Ureter (tissue), 1 donor: ENCODE measurements around the gene PXYLP1. TPM values are rescaled to one million over a fixed set of nuclear protein-coding genes. Genes with fewer than 3 reads are reported as not detected.

Source experiments
- DNase-seq: peaks from one replicate; pipeline ENCODE4 v3.0.0-alpha.2; 2020; ENCODE audit warnings: low spot score
- total RNA-seq: library from RNA; stranded (reverse); gene quantifications from one replicate; pipeline ENCODE4 v1.2.4, GENCODE V29; 2023
- donor health status: DM: yes; HTN: yes; CAD: no.

Gene PXYLP1
- total RNA-seq, 1 donor from 2014 or later = 26.3 TPM

DNA sequence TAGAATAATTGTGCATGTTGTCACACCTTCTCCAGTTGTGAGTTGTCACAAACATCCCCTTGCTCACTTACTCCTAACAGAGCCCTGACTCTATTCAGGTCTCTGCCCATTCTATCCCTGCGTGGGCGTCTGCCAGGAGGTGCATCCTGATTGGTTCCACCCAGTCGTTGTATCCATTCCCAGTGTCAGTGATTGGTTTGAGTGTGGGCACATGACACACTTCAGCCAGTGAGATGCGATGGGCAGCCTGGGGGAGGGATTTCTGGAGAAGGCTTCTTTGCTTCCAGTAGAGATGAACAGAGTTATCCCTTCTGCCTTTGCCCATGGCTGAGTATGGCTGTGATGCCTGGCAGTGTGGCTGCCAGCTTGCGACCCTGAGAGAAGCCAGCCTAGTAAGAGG, 18.7 kb downstream of the PXYLP1 start:
- DNase-seq = no peak

DNA sequence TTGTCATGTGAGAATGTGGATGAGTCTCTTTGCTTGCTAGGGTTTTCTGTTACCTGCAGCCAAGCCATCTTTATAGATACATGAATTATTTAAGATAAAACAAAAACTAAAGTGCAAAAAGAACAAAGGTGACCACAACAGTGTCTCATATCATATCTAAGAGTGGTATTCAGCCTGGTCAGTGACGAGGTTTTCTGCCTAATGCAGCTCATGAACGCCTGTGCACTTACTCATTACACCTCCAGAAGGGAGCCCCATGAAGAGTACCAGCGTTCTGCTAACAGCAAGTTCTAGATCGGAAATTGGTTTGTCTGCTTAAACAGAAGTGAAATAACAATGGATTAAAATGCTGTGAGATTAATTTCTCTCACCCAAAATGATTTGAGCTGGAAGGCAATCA, 19.2 kb downstream of the PXYLP1 start:
- DNase-seq = no peak

DNA sequence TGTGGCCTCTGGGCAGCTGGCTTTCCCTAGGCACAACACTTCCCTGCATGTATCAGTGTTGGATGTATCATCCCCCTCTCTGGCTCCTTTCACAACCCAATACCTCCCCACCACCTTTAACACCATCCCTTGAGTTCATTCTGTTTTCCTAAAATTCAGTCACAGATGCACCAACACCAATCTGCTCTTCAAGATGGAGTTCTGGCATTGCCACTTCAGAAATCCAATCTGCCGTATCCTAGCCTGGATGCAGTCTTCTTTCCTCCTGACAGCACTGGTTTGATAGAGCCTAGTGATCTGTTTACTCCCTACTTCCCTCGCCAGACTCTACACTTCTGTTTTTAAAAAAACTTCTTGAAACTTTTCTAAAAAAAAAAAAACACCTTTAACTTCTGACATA, 21.7 kb downstream of the PXYLP1 start:
- DNase-seq = no peak

DNA sequence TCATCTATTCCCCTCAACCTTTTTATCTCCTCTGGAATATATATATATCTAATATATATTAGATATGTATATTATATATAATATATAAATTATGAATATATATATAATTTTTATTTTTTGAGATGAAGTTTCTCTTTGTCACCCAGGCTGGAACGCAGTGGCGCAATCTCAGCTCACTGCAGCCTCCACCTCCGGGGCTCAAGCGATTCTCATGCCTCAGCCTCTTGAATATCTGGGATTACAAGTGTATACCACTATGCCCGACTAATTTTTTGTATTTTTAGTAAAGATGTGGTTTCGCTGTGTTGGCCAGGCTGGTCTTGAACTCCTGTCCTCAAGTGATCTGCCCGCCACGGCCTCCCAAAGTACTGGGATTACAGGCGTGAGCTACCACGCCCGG, 22.2 kb downstream of the PXYLP1 start:
- no peak for DNase-seq

DNA sequence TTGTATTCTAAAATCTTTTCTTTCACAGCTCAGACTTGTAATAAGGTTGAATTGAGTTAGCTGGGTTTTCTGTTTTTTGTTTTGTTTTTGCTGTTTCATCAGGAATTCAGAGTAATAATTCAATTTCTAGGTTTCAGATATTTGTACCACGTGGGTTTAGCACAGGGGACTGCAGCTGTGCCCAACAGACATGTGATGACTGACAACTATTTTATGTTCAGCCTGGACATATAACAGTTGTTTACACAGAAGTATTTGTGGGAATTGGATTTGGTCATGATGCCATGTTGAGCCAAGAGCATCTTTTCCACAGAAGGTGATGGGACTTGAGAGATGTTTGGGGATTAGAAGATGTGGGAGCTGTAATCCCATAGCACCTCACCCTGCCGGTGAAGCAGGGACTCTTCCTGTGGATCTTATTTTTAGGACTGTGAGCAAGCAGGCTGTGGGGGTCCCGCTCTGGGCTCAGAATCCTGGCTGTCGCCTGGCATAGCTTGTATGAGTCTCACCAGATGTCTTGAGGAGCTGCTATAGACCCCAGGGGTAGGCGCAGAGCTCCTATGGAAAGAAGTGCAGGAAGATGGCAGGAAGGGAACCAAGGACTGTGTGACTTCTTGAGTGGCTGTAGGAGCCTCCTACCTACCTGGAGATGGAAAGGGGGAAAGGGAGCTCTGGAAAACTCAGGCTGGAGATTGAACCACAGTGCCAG, 23.7 kb downstream of the PXYLP1 start:
- no peak for DNase-seq

DNA sequence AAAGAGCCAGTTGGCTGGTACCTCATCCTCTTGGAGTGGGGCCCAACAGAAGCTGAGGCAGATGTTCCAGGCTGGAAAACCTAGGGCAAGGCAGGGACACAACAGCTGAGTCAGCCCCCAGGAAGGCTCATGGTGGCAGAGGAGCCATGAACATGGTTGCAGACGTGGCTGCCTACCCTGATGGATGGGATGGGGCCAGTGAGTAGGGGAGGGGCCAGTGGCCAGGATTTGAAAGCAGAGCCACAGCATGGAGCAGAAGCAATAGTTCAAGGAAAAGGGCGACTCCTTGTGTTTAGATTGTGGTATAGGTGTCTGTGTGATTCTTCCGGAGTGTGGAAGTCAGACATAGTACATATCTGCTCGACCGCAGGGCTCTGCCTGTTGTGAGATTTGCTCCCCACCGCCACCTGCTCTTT, 24.2 kb downstream of the PXYLP1 start:
- no peak for DNase-seq

DNA sequence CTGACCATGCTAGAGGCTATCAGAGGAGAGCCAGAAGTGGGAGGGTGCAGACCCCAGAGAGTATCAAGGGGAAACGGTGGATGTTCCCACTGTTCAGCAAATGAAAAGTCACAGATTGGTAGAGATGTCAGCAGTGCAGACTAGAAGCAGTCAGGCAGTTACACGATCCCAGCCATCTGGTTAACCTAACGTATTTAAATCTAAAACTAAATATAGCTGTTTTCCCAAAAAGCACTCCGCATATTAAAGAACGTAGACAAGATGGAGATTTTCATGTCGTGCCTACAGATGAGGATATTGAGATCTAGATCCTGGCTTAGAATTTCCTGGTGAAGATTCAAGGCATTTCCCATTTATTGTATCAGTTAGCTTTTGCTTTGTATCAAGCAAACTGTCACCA, 25.2 kb downstream of the PXYLP1 start:
- DNase-seq = no peak

DNA sequence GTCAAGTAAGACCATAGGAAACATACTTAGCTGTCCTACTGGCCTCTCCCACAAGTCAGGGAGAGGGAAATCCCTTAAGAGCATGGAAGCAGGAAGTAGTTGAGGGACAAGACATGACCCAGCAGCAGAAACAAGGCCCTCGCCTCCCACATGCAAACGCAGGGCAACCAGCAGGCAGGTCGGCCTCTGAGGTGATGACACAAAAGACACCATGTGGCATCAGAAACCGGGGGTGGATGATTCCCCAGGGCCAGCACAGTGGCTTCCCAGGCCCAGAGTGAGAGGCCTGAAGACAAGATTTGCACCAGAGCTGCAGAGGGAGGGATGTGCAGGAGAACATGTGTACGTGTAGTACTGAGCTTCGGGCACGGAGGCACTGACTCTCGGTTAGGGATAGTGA, 26.3 kb downstream of the PXYLP1 start:
- DNase-seq = no peak

DNA sequence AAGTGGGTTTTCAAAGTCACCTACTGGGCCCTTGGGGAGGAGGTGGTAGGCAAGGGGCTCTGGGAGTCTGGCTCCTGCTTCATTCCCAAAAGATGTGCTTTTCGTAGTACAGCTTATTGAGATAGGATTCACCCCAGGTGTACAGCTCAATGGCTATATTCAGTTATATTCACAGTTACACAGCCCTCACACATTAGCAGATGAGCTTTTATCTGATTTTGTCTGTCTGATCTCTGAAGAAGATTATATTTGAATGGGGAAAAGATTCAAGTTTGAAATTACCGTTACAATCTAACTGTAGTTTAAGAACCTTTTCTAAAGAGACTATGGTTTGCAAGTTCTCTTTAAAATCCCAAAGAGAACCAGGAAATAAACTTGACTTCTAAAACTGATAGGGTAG, 27.3 kb downstream of the PXYLP1 start:
- DNase-seq = no peak

DNA sequence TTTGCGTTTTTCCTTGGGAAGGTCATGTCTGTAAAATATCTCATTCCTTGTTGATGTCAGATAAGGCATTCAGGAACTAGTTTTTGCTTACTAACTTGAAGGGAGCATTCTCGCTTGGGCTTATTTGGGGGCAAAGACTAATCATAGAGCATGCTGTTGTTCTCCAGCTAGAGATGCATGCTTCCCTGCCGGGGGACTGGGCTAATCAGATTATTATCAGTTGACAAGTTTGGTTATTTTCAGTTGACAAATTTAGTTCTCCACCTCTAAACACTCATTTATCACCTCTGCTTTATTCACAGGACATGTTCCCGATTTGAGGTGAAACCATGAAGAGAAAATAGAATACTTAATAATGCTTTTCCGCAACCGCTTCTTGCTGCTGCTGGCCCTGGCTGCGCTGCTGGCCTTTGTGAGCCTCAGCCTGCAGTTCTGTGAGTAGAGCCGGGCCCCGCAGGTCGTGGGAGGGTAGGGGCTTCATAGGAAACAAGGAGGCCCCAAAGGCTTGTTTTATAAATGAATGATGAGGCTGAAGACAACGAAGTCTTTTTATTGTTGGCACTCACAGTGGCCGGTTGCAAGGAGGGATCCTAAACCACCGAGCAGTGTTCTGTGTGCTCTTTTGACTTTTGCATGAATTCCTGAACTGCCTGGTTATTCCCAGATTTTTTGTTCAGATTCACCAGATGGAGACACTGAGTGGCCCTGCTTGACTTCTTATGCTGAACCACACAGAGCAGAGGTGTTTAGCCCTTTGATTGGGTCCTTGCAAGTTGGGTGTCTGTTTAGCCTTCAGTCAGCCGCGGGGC, 28.4 kb downstream of the PXYLP1 start:
- DNase-seq = no peak

DNA sequence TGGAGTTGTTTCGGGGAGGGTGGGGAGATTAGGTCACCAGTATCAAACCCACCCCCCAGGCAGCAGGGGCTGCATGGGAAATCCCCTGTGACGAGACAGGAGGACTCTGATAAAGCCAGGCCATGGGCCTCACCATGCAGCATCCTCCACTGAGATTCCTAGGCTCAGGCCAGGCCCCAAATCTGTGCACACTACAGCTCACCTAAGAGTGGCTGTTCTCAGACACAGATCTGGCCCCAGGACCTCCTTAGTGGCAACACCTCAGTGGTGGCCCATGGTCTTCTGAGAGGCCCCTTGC, 29.0 kb downstream of the PXYLP1 start:
- DNase-seq = no peak

DNA sequence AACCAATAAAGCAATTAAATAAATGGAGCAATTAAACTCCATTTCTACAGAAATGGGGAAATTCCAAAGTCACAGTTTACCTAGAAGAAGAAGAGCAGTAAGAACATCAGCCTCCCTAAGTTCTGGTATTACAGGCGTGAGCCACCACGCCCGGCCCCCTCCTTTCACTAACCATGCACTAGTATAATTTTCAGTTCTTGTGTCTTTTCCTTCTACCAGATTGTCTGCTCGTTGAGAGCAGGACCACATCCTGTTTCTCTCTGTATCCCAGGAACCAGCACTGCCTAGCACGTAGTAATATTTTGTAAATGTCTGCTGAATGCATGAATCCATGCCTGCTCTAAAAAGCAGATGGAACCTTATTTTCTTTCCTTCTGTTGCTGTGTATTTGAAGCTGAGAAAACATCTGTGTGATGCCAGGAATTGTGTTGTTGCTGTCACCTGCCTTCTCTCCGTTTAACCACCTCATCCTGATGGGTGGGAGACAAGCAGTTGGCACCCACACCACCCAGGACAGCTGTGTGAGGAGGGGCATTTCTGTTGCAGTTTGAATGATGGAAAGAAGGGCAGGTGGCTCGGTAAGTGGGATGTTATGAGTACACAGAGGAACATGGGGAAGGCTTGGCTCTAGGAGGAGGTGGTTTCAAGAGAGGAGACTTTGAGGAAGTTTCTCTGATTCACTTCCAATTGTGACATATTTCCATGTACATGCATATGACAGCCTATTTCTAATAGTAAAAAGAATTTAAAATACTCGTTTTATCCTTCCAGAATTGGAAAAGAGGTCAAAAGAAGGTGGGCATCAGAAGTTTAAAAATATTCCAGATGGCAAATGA, 30.1 kb downstream of the PXYLP1 start:
- peak; percentile 20 for DNase-seq

DNA sequence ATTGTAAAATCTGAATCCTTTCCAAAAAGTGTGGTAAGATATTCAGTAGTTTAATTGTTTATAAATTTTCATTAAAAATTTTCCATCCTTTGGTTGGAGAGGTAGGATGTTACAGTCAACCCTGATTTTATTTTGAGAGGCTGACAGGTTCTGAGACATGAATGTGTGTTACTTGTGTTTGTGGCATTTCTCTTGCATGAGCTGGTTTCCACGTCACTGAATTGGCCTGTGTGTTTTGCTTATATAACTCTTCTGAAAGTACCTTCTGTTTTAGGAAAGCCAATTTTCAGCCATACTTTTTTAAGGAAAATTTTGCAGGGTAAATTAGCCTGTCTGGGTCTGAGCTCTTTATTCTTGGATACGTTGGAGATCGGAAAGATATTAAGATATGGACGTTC, 30.7 kb downstream of the PXYLP1 start:
- no peak for DNase-seq

DNA sequence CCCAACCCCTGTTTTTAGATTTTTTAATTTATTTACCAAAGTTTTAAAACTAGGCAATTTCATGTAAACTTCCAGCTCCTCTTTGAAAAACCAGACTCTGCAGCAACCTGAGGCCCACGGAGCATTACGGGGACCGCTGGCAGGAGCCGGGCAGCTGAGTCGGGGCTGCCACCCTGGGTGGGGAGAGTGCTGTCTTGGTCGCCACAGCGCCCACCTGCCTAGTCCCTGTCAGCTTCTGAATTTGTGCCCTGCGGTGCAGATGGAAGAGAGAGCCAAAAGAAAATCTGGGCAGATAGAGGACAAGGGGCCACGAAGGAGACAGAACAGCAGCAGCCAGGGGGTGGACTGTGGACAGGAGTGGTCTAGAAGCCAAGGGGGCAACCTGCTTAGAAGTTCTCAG, 34.6 kb downstream of the PXYLP1 start:
- no peak for DNase-seq

DNA sequence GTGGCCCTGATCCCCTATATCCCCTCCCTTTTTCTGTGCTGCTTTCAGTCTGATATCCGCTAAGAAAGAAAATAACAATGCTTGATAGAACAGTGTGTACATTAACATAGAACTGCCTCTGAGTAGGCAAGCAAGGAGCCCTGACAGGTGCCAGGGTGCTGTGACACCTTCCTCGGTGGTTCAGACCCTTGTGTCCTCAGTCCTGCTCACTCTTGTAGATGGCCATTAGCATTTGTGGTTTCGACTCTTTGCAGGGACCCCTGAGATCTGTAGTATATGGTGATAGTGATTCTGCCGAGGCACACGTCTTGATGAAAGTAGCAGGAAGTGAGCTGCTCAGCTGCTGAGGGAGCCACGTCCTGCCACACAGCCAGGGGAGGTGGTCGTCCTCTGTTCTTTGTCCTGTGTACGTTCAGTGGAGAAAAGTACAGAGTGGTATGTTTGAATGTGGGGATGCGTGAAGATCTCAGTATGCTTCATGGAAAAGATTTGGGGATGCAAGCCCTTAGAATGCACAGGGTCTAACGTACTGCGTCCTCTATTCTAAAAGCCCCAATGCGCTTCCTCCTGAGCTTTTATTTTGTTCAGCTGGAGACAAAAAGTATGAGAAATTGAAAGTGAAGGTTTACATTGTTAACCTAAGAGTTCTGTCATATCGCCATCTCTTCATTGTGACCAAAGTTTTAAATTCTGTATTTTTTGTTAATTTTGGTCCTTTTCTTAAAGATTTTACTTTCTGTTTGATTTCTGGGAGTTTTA, 35.4 kb downstream of the PXYLP1 start:
- no peak for DNase-seq

DNA sequence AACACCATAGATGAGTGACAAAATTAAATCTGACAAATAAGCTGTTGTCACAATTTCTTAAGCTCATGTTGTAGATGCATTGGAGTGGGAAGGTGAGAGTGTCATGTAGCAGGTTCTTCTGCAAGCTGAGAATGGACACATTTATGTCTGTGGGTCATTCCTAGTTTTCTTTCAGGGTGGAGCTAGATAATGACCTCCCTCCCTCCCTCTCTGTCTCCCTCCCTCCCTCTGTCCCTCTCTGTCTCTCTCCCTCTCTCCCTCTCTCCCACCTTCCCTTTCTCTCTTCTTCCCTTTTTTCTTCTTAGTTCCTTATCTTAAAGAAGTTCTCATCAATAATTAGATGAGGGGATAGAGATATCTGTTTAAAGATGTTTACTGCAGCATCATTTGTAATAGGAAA, 36.0 kb downstream of the PXYLP1 start:
- no peak for DNase-seq

DNA sequence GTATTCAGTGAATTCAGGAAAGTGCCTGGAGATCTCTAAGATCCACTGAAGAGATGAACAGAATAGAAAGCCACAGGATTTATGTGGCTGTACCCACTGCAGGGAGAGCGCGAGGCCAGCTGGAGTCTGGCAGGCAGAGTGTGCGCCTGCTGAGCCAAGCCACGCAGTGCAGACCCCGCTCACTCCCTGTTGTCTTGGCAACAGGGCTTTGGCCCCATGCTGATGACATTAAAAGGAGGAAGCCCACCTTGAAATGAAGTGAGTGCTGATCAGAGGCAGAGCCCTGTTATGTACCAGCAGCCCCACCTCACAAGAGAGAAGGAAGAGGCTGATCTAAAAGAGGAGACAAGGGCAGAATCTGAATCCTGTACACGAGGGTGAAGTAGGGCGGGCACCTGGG, 36.7 kb downstream of the PXYLP1 start:
- DNase-seq = no peak

DNA sequence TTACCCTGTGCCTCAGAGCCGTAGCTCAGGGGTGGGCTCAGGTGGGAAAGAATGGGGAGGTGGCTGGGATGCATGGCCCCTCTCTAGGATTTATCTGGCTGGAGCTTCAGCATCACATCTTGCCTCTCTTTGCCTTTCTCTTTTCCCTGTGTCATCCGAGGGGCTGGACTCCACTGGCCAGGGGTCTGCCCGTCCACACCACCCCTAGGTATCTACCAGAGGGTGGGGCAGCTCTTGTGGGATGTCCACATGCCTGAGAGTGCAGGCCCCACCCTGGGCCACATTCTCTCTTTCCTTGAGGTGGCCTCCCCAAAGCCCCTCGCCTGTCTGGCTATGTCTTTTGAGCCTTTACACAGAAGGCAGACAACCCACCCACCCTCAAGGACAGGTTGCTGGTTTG, 37.2 kb downstream of the PXYLP1 start:
- DNase-seq = no peak

DNA sequence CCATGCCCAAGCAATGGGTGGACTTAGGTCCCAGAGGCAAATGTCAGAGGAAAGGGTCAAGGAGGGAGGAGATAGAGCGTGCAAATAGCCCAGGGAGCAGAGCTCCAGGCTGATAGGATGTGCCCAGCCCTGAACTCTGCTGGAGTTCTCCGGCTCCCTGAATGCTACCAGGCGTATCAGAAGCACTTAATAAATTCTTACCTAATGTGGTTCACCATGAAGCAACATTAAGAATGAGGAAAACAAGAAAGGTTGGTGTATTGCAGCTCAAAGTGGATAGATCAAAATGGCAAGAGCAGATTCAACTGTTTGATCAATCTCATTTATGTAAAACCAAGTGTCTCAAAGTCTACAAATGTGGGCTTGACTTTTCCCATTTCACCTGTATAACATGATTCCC, 38.3 kb downstream of the PXYLP1 start:
- no peak for DNase-seq

DNA sequence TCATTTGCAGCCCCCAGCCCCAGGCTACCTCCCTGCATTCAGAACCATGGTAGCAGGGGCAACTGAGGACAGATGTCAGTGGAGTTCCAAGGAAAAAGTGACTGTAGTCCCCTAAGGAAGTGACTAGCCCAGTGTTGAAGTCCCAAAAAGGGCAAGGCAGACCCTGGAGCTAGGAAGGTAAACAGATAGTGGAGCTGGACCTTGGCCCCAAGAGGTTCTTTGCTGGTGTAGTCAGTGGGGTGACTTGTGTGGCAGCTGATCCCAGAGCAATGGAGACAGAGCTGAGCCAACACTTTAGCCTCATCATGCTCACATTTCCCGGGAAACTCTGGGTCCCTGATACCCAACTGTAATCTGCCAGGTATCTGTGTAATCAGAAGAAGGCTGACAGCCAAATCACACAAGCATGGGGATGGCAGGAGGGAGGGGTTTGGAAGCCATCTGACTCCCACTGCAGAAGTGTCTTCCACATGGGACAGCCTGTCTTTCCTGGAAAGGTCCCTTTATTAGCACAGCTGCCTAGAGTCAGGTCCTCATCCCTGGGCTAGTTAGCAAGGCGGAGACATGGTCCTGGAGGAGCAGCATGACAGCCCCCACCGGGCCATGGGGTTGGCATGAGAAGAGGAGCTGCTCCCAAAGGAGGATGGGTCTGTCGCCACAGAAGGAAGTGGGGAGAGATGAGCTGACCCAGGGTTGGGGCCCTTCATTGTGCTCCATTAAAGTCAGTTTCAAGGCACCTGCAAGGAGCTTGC, 39.8 kb downstream of the PXYLP1 start:
- DNase-seq = peak; percentile 18

DNA sequence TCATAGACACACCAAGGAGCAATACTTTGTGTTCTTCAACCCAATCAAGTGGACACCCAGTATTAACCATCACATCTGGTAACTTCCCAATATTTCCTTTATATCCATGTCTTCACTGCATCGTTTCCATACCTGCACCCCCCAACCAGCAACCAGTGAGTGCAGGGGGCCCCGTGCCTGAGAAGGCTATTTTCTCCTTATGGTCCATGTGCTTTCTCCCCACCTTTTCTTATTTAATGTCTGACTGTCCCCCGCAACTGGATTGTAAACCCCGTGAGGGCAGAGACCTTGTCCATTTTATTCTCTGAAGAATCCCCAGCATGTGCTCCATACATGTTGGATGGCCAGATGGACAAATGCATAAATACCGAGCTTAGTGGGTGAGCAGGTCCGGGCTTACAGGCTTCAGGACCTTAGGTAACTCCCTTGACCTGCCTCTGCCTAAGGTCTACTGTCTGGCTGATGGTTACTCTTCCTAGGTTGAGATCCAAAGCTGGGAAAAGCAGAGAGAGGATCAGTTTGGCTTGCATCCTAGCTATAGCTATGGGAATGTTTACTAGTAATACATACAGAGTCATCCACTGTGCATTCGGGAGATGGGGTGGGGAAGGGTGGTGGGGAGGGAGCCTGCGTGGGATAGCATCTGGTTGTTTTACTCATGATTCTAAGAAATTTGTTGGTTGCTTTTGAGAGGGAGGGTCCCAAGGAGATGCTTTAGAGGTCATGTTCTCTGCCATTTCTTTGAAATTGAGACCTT, 41.5 kb downstream of the PXYLP1 start:
- DNase-seq = peak; percentile 18
